Adrenal gland (tissue), 5 donors: ENCODE measurements around the gene TRIM66.

Experiments used
- POLR2A ChIP-seq, 2 donors: fragments of 450-650 bp; IDR thresholded peaks; one replicate each; pipeline ENCODE4 v1.6.1; 2017; ENCODE audit warnings: antibody characterized with exemption in 2 of 2, mild to moderate bottlenecking in 2 of 2, moderate library complexity in 1 of 2
- TF ChIP-seq, protein P1 (sequence below), 6 experiments: fragments of 450-650 bp in 4 of 6; fragments of 200-600 bp in 2 of 6; sonication (generic) in 1 of 6; IDR thresholded peaks; 1 replicate in 5 of 6; 2 replicates in 1 of 6; pipeline versions ENCODE4 v1.5.1 to v1.8.0; 2016 to 2021; ENCODE audit warnings: antibody characterized with exemption in 6 of 6, mild to moderate bottlenecking in 2 of 6, moderate library complexity in 1 of 6
- donor health status: DM: no; HTN: no; CAD: no.

DNA sequence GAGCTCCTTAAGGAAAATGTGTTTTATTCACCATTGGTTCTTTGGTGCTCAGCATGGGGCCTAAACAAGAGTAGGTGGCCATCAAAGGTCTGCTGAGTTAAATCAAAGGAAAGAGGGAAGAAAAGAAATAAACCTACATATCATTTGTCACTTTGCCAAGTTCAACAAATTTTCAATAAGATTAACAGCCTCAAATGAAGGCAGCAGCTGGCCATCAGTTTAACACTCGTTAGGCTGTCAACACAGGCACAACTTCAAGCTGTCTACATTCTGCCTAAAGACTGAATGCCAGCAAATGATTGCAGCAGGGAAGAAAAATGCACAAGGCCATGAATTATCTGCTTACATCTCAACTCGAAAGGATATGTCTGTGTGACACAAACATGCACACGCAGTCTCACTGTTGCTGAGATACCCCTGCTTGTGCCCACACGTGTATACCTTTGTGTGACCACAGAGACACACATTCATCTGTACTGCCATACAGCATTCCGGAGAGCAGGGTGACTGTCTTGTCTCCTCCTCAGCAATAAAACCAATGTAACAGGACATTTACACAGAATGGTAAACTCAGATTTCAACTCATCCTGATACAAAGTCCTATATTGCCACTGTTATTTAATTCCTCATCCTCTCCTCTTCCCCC is 40.1 kb downstream of the TRIM66 start:
- TF ChIP-seq, protein P1, sequence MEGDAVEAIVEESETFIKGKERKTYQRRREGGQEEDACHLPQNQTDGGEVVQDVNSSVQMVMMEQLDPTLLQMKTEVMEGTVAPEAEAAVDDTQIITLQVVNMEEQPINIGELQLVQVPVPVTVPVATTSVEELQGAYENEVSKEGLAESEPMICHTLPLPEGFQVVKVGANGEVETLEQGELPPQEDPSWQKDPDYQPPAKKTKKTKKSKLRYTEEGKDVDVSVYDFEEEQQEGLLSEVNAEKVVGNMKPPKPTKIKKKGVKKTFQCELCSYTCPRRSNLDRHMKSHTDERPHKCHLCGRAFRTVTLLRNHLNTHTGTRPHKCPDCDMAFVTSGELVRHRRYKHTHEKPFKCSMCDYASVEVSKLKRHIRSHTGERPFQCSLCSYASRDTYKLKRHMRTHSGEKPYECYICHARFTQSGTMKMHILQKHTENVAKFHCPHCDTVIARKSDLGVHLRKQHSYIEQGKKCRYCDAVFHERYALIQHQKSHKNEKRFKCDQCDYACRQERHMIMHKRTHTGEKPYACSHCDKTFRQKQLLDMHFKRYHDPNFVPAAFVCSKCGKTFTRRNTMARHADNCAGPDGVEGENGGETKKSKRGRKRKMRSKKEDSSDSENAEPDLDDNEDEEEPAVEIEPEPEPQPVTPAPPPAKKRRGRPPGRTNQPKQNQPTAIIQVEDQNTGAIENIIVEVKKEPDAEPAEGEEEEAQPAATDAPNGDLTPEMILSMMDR (IDR thresholded peaks at IDR 0.05), result no peak
- no peak for TF ChIP-seq POLR2A (IDR thresholded peaks at IDR 0.05)
